ENCODE results near the gene DISC1. TPM values are rescaled to one million over a fixed set of nuclear protein-coding genes. Genes with fewer than 3 reads are reported as not detected.

DISC1 gene
- total and polyA plus RNA-seq, 2 donors (not counting 1 experiment from before 2014, with no cell fraction given): 2.7 to 4.3 TPM

GRCh38 chr1:232077809-232078208, 451.2 kb downstream of the DISC1 start:
- H3K4me2 ChIP-seq (replicated peaks; ENCODE audit: low read depth, low read length, poor library complexity, severe bottlenecking): no peak overlapping the region
- H3K27me3 ChIP-seq (replicated peaks in 1 of 4; ENCODE audit: control extremely low read depth in 1 of 4, control insufficient read depth in 3 of 4, insufficient read depth in 4 of 4, low read length in 3 of 4): no peaks in the 10 kb centered on the region
- no peaks in the 10 kb centered on the region for H3K9me3 Mint-ChIP-seq (ENCODE audit: insufficient read depth)
- WGBS (ENCODE audit: insufficient coverage): no CpG with 5 or more reads among the region's 1 CpG
- TF ChIP-seq CTCF (IDR thresholded peaks at IDR 0.05) (no peak), EZH2 (IDR thresholded peaks at IDR 0.05; ENCODE audit: borderline replicate concordance, insufficient read depth, low read depth, low read length, poor library complexity, severe bottlenecking) (no peak)
- no peak for ATAC-seq (ENCODE audit: low read depth)
- no peaks in the 10 kb centered on the region for H4K20me1 ChIP-seq (ENCODE audit: control insufficient read depth, insufficient read depth, low read length, poor library complexity, severe bottlenecking)
- no peaks in the 10 kb centered on the region for H3K79me2 ChIP-seq (ENCODE audit: control insufficient read depth, insufficient read depth, low read length)
- no peaks in the 10 kb centered on the region for H3K4me1 Mint-ChIP-seq
- H3K27ac ChIP-seq (ENCODE audit: low read length in 2 of 2): no peak overlapping the region
- ChIA-PET CTCF (no interaction called here), POLR2A (no interaction called here)
- DNase-seq: no peak
- no peaks in the 10 kb centered on the region for H3K4me1 ChIP-seq (ENCODE audit: control insufficient read depth in 2 of 2, insufficient read depth in 2 of 2, low read length in 2 of 2)
- no peaks in the 10 kb centered on the region for H3K36me3 ChIP-seq (replicated peaks in 1 of 2; ENCODE audit: control extremely low read depth in 1 of 2, control insufficient read depth in 1 of 2, extremely low read depth in 1 of 2, insufficient read depth in 2 of 2, low read length in 1 of 2)
- no peak overlapping the region for H3K4me3 Mint-ChIP-seq
- H3K27ac Mint-ChIP-seq: no peak overlapping the region
- intact Hi-C loops (cut with micrococcal nuclease): no loop called here
- no peaks in the 10 kb centered on the region for H3K9me3 ChIP-seq (ENCODE audit: control extremely low read depth in 1 of 3, control insufficient read depth in 2 of 3, insufficient read depth in 1 of 3, low read length in 2 of 3)
- peaks cover 19% of the 10 kb centered on the region for H3K27me3 Mint-ChIP-seq
- no peak overlapping the region for H3K9ac ChIP-seq (ENCODE audit: low read length)
- no peak overlapping the region for H2AFZ ChIP-seq (ENCODE audit: insufficient read depth, low read depth, low read length, poor library complexity, severe bottlenecking)
- H3K4me3 ChIP-seq (ENCODE audit: control extremely low read depth in 1 of 5, extremely low read depth in 1 of 5, insufficient read depth in 1 of 5, low read depth in 2 of 5, low read length in 4 of 5): no peak overlapping the region

DNA sequence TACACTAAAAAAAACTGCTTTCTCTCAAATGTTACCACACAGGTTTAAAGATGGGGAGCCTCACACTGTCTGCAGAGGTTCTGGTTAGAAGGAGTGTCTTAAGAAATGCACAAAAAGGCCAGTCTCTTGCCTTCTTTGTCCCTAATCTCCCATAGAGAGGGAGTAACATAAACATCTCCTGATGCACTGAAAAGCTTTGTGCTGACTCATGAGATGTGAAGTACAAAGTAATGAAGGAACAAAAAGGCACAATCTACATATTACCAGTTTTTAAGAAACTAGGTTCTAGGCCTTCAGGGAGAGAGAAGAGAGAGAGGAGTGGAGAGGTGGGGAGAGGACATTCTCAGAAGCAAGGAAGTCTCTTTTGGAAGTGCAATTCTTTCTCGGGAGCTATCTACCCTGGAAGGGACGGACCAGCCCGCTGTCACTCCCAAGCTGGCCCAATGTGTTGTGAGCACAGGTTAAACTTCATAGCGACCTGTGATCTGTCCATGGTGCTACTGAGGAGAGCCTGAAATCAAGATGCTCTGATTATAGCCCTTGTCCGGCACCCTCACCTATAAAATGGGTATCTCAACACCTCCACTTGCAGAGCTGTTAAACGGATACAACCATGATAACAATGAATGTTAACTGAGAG, 458.1 kb downstream of the DISC1 start:
- intact Hi-C loops (cut with micrococcal nuclease): no loop called here

More for the DNA sequence above, 458.1 kb downstream of the DISC1 start:
- H3K9ac ChIP-seq (ENCODE audit: low read length): no peak overlapping the region
- no peaks in the 10 kb centered on the region for H3K79me2 ChIP-seq (ENCODE audit: control insufficient read depth, insufficient read depth, low read length)
- POLR2A ChIA-PET: no interaction called here
- H3K27ac ChIP-seq (ENCODE audit: low read length in 2 of 2): no peak overlapping the region
- Mint-ChIP-seq H3K27me3 (no peaks in the 10 kb centered on the region), H3K4me3 (no peak overlapping the region), H3K9me3 (ENCODE audit: insufficient read depth) (no peaks in the 10 kb centered on the region), H3K4me1 (no peaks in the 10 kb centered on the region), H3K27ac (no peak overlapping the region)
- H4K20me1 ChIP-seq (ENCODE audit: control insufficient read depth, insufficient read depth, low read length, poor library complexity, severe bottlenecking): no peaks in the 10 kb centered on the region
- no peak for DNase-seq
- WGBS (ENCODE audit: insufficient coverage): 63% methylated on average over 6 of the region's 6 CpGs
- H3K27me3 ChIP-seq (replicated peaks in 1 of 4; ENCODE audit: control extremely low read depth in 1 of 4, control insufficient read depth in 3 of 4, insufficient read depth in 4 of 4, low read length in 3 of 4): no peaks in the 10 kb centered on the region
- H3K9me3 ChIP-seq (ENCODE audit: control extremely low read depth in 1 of 3, control insufficient read depth in 2 of 3, insufficient read depth in 1 of 3, low read length in 2 of 3): peaks cover 0 to 9% (median 0%) of the 10 kb centered on the region in 3 donors
- no peak for TF ChIP-seq EZH2 (IDR thresholded peaks at IDR 0.05; ENCODE audit: borderline replicate concordance, insufficient read depth, low read depth, low read length, poor library complexity, severe bottlenecking)
- TF ChIP-seq CTCF (IDR thresholded peaks at IDR 0.05): no peak
- no peak overlapping the region for H3K4me2 ChIP-seq (replicated peaks; ENCODE audit: low read depth, low read length, poor library complexity, severe bottlenecking)
- no peaks in the 10 kb centered on the region for H3K36me3 ChIP-seq (replicated peaks in 1 of 2; ENCODE audit: control extremely low read depth in 1 of 2, control insufficient read depth in 1 of 2, extremely low read depth in 1 of 2, insufficient read depth in 2 of 2, low read length in 1 of 2)
- no peak for ATAC-seq (ENCODE audit: low read depth)
- no peak overlapping the region for H3K4me3 ChIP-seq (ENCODE audit: control extremely low read depth in 1 of 5, extremely low read depth in 1 of 5, insufficient read depth in 1 of 5, low read depth in 2 of 5, low read length in 4 of 5)
- no peaks in the 10 kb centered on the region for H3K4me1 ChIP-seq (ENCODE audit: control insufficient read depth in 2 of 2, insufficient read depth in 2 of 2, low read length in 2 of 2)
- CTCF ChIA-PET: no interaction called here
- H2AFZ ChIP-seq (ENCODE audit: insufficient read depth, low read depth, low read length, poor library complexity, severe bottlenecking): no peak overlapping the region
